ENCODE data around the gene NES.

Gene NES

DNA sequence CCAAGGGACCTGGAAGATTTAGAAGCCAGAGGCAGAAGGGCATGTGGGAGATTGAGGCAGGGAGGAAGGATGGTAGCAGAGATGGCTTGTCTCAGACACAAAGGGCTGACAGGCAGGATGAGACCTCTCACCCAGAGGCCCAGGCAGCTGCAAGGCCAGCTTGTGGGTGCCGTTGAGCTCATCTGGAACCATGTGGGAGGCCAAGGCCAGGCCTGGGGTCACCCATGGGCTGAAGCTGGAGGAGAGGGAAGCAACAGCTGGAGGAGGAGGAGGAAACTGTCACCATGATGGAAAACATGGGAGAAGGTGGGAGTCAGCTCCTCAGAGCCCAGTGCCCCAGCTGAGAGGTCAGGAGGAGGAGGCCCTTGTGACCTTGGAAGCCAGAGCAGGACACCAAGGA, 21.8 kb upstream of the NES start:
- Histone ChIP-seq H3K36me3 (ENCODE audit: control insufficient read depth, insufficient read depth, low read length) (peaks cover 31% of the 10 kb centered on the region), H3K9me3 (ENCODE audit: control insufficient read depth, insufficient read depth, low read length) (no peaks in the 10 kb centered on the region), H3K27me3 (ENCODE audit: control insufficient read depth, insufficient read depth, low read length) (peaks cover 2% of the 10 kb centered on the region), H3K9ac (ENCODE audit: low read depth, low read length) (no peak overlapping the region), H3K4me1 (ENCODE audit: control insufficient read depth, insufficient read depth, low read length) (peaks cover 13% of the 10 kb centered on the region), H3K4me3 (ENCODE audit: low read depth, low read length) (no peak overlapping the region)

DNA sequence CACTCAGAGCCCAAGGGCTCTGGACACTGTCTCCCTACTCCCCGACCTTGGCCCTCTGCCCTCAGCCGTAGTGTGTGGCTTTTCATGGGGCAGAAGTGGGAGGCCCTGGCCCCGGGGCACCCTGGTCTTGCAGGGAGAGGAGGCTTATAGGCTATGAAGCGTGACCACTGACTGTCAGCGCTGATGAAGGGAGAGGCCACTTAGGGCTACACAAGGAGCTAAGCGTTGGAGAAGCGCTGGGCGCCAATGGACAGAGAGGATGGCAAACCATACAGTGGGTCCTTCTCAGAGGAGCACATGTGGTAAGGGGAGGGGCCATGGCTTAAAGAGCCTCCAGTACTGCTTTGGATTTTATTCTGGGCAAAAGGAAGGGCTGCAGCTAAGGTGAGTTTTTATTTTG, 20.3 kb upstream of the NES start:
- Histone ChIP-seq H3K36me3 (ENCODE audit: control insufficient read depth, insufficient read depth, low read length) (peaks cover 31% of the 10 kb centered on the region), H3K27me3 (ENCODE audit: control insufficient read depth, insufficient read depth, low read length) (no peaks in the 10 kb centered on the region), H3K4me1 (ENCODE audit: control insufficient read depth, insufficient read depth, low read length) (peaks cover 17% of the 10 kb centered on the region), H3K9me3 (ENCODE audit: control insufficient read depth, insufficient read depth, low read length) (no peaks in the 10 kb centered on the region), H3K9ac (ENCODE audit: low read depth, low read length) (no peak overlapping the region), H3K4me3 (ENCODE audit: low read depth, low read length) (no peak overlapping the region)

DNA sequence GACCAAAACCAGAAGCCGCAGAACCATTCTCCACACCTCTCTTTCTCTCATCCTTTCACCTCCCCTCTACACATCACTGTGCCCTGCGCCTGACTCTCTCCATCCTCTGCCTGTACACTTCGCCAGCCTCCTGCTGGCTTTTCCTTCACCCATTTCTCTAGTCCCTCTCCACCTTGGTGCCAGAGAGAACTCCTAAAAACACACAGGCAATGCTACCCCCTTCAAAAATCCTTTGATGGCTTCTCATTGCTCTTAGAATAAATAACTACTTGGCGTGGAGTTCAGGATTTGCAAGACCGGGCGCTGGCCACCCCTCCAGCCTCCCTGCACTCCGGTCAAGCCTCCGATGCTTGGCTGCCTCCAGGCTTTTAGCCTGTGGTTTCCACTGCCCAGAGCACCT, 19.5 kb upstream of the NES start:
- Histone ChIP-seq H3K9ac (ENCODE audit: low read depth, low read length) (no peak overlapping the region), H3K36me3 (ENCODE audit: control insufficient read depth, insufficient read depth, low read length) (peaks cover 31% of the 10 kb centered on the region), H3K4me3 (ENCODE audit: low read depth, low read length) (no peak overlapping the region), H3K27me3 (ENCODE audit: control insufficient read depth, insufficient read depth, low read length) (no peaks in the 10 kb centered on the region), H3K4me1 (ENCODE audit: control insufficient read depth, insufficient read depth, low read length) (peaks cover 22% of the 10 kb centered on the region), H3K9me3 (ENCODE audit: control insufficient read depth, insufficient read depth, low read length) (no peaks in the 10 kb centered on the region)

DNA sequence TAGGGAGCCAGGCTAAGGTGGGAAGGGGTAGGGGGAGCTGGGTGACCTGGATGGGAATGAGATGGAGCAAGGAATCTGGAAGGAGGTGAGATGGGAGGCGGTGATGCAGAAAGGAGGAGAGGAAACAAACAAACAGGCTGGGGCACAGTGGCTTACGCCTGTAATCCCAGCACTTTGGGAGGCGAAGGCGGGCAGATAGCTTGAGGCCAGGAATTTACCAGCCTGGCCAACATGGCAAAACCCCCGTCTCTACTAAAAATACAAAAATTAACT, 17.4 kb upstream of the NES start:
- Histone ChIP-seq H3K36me3 (ENCODE audit: control insufficient read depth, insufficient read depth, low read length) (peaks cover 12% of the 10 kb centered on the region), H3K9me3 (ENCODE audit: control insufficient read depth, insufficient read depth, low read length) (no peaks in the 10 kb centered on the region), H3K9ac (ENCODE audit: low read depth, low read length) (no peak overlapping the region), H3K27me3 (ENCODE audit: control insufficient read depth, insufficient read depth, low read length) (no peaks in the 10 kb centered on the region), H3K4me3 (ENCODE audit: low read depth, low read length) (no peak overlapping the region), H3K4me1 (ENCODE audit: control insufficient read depth, insufficient read depth, low read length) (peaks cover 37% of the 10 kb centered on the region)

DNA sequence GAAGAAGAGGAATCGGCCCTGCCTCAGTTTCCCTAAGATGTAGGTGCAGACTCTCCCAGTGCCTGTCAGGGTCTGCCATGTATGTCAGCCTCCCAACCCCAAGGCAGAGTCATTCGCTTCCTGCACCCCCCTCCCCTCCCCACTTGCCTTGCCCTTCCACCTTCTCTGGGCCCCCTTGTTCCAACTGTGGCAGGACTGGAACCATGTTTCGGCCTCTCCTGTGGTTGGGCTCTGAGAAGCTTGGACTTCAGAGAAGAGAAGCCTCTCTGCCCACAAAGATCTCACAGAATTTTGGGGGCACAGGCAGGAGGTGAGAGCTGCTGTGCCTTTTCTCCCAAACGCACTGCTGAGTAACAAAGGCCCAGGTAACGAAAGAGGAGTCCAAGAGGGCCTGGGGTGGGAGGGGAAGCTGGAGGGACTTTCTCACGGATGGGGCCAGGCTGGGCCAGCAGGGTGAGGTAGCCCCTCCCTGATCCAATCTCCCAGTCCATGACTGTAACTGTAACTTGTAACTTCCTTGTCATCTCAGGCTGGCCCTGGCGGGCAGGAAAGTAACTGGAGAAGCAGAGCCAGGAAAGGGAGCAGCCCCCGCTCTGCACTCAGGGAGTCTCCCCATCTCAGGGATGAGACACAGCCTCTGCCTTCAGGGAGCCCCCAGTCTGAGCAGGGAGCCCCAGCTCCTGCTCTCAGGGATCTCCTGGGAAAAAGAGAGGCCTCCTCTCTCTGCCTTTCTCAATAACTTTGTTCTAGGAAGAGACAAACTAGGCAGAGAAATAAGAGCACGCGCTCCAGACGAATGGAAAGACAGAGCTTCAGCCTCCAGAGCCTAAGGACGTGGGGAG, 16.9 kb upstream of the NES start:
- Histone ChIP-seq H3K4me3 (ENCODE audit: low read depth, low read length) (peak overlapping the region; percentile 49), H3K9me3 (ENCODE audit: control insufficient read depth, insufficient read depth, low read length) (no peaks in the 10 kb centered on the region), H3K4me1 (ENCODE audit: control insufficient read depth, insufficient read depth, low read length) (peaks cover 37% of the 10 kb centered on the region), H3K9ac (ENCODE audit: low read depth, low read length) (no peak overlapping the region), H3K36me3 (ENCODE audit: control insufficient read depth, insufficient read depth, low read length) (peaks cover 7% of the 10 kb centered on the region), H3K27me3 (ENCODE audit: control insufficient read depth, insufficient read depth, low read length) (no peaks in the 10 kb centered on the region)

DNA sequence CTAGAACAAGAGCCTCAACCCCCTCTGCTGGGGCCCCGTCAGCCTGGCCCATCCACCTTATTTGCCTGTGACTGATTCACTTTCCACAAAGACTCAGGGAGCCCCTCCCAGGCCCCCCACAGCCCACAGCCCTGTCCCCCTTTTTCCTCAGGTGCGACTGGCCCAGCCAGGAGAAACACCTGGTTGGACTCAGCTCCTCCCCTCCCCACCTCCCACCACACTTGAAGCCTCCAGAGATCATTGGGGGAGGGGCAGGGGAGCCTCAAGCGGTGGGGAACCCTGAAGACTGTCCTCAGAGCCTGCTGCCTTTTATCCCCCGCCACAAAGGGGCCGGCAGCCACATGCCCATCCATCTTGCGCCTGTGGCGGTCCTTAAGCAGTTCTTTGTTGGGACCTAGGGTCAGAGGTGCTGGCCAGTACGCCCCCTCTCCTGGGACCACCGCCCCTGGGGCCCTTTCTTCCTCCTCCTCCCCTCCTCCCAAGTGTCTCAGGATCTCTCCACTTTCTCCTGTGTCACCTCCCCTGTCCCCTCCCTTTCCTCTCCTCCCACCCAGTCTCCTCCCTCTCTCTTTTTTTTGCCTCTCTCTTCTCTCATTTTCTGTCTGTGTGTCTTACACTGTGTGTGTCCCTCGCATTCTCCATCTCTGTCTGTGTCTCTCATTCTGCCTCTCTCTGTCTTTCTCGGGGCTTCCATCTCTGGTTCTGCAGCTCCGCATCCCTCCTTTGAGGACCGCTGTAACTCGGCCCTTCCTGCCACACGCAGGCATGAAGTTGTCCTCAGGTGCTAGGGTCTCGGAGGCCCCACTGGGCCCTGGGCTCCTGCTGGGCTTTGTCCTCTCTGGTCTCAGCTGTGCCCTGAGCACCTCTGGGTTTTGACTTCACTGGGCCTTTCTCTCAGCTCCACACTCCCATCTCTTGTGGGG, 16.0 kb upstream of the NES start:
- peaks cover under 1% of the 10 kb centered on the region for H3K36me3 ChIP-seq (ENCODE audit: control insufficient read depth, insufficient read depth, low read length)
- peaks cover 37% of the 10 kb centered on the region for H3K4me1 ChIP-seq (ENCODE audit: control insufficient read depth, insufficient read depth, low read length)
- H3K9me3 ChIP-seq (ENCODE audit: control insufficient read depth, insufficient read depth, low read length), result no peaks in the 10 kb centered on the region
- H3K4me3 ChIP-seq (ENCODE audit: low read depth, low read length), result peak overlapping the region; percentile 49
- no peaks in the 10 kb centered on the region for H3K27me3 ChIP-seq (ENCODE audit: control insufficient read depth, insufficient read depth, low read length)
- no peak overlapping the region for H3K9ac ChIP-seq (ENCODE audit: low read depth, low read length)

DNA sequence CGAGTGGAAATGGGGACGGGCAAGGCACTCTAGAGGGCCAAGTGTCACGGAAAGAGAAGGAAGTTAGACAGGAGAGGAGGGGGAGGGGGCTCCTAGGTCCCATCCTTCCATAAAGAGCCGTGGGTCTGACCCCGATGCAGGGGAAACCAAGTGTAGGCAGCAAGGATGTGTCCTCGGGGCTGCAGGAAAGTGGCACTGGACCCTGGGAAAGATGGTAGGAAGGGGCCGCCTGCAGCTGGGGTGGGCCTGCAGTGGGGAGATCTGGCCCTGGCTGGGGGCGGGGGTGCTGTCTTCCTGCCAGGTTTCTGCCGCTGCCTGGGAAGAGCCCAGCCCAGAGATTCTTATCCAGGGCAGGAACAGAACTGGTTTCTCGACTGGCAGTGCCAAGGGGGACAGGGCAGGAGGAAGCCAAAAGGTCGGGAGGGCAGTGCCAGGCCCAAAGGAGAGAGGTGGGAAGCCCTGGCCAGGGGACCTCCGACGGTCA, 15.3 kb upstream of the NES start:
- no peaks in the 10 kb centered on the region for H3K27me3 ChIP-seq (ENCODE audit: control insufficient read depth, insufficient read depth, low read length)
- no peaks in the 10 kb centered on the region for H3K36me3 ChIP-seq (ENCODE audit: control insufficient read depth, insufficient read depth, low read length)
- H3K4me3 ChIP-seq (ENCODE audit: low read depth, low read length), result peak overlapping the region; percentile 48
- H3K9ac ChIP-seq (ENCODE audit: low read depth, low read length), result peak overlapping the region; percentile 47
- H3K9me3 ChIP-seq (ENCODE audit: control insufficient read depth, insufficient read depth, low read length), result no peaks in the 10 kb centered on the region
- peaks cover 37% of the 10 kb centered on the region for H3K4me1 ChIP-seq (ENCODE audit: control insufficient read depth, insufficient read depth, low read length)

DNA sequence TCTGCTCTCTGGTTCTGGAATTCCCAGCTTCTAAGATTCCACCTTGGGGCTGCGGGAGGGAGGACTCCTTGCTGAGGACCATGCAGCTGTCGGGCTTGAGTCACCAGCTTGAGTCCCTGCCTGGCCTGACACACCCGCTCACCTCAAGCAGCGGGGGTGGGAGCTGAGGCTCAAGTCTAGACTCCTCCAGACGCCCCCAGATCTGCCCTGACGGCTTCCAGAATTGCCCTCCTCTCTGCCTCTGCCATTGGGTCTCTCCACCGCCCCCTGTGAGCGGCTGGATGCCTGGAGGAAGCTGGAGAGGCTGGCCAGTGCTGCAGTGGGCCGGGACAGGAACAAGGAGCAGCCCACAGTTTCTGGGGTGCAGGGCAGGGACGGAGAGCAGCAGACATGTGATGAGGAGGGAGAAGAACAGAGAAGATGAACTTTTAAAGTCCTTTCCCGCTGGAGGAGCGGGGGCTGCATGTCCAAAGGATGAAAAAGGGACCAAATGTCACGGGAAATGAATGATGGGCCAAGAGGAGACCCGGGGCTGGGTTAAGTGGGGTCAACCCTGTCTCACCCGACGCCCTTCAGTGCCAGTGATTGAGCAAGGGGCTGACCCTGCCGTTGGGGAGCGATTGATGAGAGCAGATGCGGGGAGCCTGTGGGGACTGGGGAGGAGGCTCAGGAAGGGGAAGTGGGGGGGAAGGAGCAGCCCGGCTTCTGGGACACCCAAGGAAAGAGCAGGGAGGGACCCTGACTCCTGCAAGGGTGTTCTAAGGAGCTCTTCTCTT, 14.6 kb upstream of the NES start:
- Histone ChIP-seq H3K4me3 (ENCODE audit: low read depth, low read length) (peak overlapping the region; percentile 48), H3K9ac (ENCODE audit: low read depth, low read length) (peak overlapping the region; percentile 54), H3K9me3 (ENCODE audit: control insufficient read depth, insufficient read depth, low read length) (no peaks in the 10 kb centered on the region), H3K4me1 (ENCODE audit: control insufficient read depth, insufficient read depth, low read length) (peaks cover 37% of the 10 kb centered on the region), H3K36me3 (ENCODE audit: control insufficient read depth, insufficient read depth, low read length) (no peaks in the 10 kb centered on the region), H3K27me3 (ENCODE audit: control insufficient read depth, insufficient read depth, low read length) (no peaks in the 10 kb centered on the region)

DNA sequence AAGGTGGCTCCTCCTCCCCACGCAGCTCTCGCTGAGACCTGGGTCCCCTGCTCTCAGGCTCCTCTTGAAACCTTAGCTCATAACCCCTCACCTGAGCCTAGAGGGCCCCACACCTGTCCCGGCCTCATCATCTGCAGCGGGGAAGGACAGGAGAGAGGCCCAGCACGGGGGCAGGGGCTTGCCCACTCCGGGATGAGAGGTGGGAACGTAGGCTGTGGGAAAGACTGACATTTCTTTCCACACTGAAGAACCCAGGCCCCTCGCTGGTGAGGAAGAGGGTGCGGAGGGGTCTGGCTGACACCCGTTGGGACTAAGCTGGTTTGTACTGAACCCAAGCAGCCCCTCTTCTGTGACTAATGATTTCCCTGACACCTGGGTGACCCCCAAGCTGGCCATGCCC, 14.0 kb upstream of the NES start:
- no peaks in the 10 kb centered on the region for H3K9me3 ChIP-seq (ENCODE audit: control insufficient read depth, insufficient read depth, low read length)
- peaks cover 37% of the 10 kb centered on the region for H3K4me1 ChIP-seq (ENCODE audit: control insufficient read depth, insufficient read depth, low read length)
- H3K4me3 ChIP-seq (ENCODE audit: low read depth, low read length), result peak overlapping the region; percentile 48
- peak overlapping the region; percentile 54 for H3K9ac ChIP-seq (ENCODE audit: low read depth, low read length)
- no peaks in the 10 kb centered on the region for H3K36me3 ChIP-seq (ENCODE audit: control insufficient read depth, insufficient read depth, low read length)
- H3K27me3 ChIP-seq (ENCODE audit: control insufficient read depth, insufficient read depth, low read length), result no peaks in the 10 kb centered on the region

DNA sequence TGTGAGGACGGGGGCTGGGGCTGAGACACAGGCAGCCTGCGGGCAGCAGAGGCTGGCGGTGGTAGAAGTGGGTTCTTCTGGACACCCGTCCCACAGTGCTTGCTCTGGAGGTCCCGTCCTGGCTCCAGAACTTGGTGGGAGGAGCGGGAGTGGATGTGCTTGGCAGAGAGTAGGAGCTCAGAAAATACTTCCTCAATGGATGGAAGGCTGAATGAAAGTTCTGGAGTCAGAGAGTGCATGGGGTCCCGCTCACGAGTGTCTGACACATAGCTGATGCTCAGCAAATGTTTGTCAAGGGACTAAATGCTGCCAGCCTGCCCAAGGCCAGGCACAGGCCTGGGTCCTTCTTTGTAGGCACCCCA, 13.4 kb upstream of the NES start:
- H3K36me3 ChIP-seq (ENCODE audit: control insufficient read depth, insufficient read depth, low read length), result no peaks in the 10 kb centered on the region
- peaks cover 37% of the 10 kb centered on the region for H3K4me1 ChIP-seq (ENCODE audit: control insufficient read depth, insufficient read depth, low read length)
- H3K4me3 ChIP-seq (ENCODE audit: low read depth, low read length), result peak overlapping the region; percentile 48
- no peaks in the 10 kb centered on the region for H3K9me3 ChIP-seq (ENCODE audit: control insufficient read depth, insufficient read depth, low read length)
- no peaks in the 10 kb centered on the region for H3K27me3 ChIP-seq (ENCODE audit: control insufficient read depth, insufficient read depth, low read length)
- H3K9ac ChIP-seq (ENCODE audit: low read depth, low read length), result peak overlapping the region; percentile 32

DNA sequence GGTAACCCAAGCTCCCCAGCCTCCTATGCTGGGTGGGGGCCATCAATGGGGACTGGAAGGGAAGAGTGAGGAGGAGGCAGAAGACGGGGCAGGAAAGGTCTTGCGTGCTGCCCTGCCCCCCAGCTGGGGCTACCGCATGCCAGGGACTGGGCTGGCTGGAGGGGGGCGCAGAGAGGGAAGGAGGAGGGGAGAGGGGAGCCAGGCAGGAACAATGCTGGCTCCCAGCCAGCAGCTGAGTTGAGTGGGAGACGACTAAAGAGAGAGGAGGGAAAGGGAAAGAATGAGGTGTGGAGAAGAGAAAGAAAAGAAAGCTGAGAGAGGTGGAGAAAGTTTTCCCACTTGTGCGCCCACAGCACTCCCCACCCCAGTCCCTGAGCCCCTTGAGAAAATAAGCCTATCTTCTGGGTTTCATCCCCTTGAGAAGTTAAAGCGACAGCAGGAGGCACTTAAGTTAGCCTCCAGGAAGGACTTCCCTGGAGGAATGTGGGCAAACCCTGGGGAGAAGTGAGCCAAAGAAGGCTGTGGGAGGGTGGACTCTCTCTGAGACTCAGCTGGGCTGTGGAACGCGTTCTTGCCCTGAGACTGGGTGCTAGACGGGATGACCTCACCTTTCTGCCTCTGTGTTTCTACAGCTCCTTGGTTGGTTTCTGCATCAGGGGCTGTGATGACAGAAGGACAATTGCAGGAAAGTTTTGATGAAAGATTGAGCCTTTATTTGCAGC, 12.9 kb upstream of the NES start:
- Histone ChIP-seq H3K27me3 (ENCODE audit: control insufficient read depth, insufficient read depth, low read length) (no peaks in the 10 kb centered on the region), H3K36me3 (ENCODE audit: control insufficient read depth, insufficient read depth, low read length) (no peaks in the 10 kb centered on the region), H3K9ac (ENCODE audit: low read depth, low read length) (no peak overlapping the region), H3K4me3 (ENCODE audit: low read depth, low read length) (peak overlapping the region; percentile 48), H3K9me3 (ENCODE audit: control insufficient read depth, insufficient read depth, low read length) (no peaks in the 10 kb centered on the region), H3K4me1 (ENCODE audit: control insufficient read depth, insufficient read depth, low read length) (peaks cover 37% of the 10 kb centered on the region)

Data from iPS-15b (cell line).